Cerebellar cortex (tissue), 1 donor: Measurements from ENCODE around the gene AFAP1L1.

ENCODE experiments used
- DNase-seq: peaks from one replicate; pipeline ENCODE4 v3.0.0-alpha.2; 2015; ENCODE audit warnings: low spot score

The AFAP1L1 gene

GRCh38 chr5:149315753-149316152, 44.1 kb downstream of the AFAP1L1 start:
- no peak for DNase-seq

- DNase-seq: peak; percentile 72
Measured at GRCh38 chr5:149317281-149318048, 45.8 kb downstream of the AFAP1L1 start.

DNA sequence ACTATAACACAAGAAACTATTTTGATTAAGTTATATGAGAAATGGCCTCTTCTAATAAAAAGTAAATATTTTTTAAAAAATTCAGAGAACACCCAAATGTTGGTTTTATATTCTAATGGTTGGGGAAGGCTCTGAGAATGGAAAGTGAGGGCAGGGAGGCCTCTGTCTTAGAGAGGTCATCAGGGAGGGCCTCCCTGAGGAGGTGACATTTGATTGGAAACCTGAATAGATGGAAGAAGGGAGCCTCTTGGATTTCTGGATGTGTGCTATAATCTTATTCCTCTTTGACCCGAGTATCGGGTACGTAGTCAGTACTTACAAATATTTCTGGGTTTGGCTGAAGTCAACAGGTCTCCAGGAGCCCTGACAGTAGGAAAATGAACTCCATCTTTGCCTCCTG, 47.5 kb downstream of the AFAP1L1 start:
- DNase-seq: no peak

DNA sequence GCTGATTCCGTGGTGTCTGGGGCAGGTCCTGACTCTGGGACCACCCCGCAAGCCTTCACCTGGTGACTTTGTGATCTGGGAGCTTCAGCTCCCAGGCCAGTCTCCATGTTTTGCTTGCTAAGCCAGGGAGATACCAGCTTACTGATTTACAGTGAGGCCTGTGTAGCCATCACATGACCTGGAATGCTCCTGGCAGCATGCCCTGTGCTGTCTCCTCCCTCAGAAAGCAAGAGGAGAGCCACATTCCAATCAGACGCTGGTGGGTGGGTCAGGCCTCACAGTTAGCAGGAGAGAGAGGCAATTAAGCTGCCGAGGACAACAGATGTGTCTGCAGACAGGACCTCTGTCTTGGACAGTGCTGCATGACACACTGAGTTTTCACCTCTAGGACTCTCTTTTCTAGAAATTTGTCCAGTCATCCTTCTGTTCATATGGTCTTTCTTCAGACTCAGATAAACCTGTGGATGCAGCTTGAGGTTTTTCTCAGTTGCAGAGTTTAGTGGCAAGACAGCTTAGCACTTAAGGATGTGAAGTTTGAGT, 49.2 kb downstream of the AFAP1L1 start:
- DNase-seq: peak; percentile 76

- DNase-seq: no peak
Measured at GRCh38 chr5:149322518-149322917, 50.9 kb downstream of the AFAP1L1 start.

DNA sequence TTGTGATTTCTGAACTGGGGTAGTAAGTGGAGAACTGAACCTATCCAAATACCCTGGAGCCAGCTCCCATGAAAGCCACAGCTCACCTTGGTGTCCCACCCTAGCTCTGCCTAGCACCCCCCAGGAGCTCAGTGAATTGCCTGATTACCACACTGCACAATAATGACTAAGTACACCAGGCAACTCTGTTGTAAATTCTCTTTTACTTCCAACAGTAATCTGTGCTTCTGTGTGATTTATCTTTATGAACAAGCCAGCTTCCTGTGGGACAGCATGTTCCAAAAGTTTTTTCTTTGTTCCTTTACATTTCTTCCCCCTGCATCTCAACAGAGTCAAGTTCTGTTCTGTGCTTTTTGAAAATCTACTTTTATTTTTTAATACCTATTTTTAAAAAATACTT, 51.6 kb downstream of the AFAP1L1 start:
- DNase-seq: no peak

DNA sequence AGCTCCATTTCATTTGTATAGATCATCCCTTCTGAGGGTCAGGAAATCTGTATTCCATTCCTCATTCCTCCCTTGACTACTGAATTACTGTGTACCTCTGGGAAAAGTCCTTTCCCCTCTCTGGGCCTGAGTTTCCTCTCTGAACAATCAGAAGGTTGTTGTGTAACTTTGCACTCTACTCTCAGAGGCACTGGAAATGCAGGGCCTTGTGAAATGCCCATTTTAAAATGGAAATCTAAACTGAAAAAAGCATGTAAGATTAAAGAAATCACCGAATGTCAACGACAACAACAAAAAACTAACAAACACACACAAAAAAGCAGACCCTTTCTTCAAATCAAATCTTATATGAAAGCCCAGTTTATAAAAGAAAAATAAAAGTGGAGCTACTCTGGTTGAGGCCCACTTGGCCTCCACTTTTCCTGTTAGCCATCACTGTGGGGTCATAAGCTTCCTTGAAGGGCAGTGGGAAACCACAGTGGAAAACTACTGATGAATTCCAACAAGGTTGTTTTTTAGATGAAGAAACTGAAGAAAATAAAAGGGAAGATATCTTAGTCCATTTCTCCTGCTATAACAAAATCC, 52.1 kb downstream of the AFAP1L1 start:
- no peak for DNase-seq

DNA sequence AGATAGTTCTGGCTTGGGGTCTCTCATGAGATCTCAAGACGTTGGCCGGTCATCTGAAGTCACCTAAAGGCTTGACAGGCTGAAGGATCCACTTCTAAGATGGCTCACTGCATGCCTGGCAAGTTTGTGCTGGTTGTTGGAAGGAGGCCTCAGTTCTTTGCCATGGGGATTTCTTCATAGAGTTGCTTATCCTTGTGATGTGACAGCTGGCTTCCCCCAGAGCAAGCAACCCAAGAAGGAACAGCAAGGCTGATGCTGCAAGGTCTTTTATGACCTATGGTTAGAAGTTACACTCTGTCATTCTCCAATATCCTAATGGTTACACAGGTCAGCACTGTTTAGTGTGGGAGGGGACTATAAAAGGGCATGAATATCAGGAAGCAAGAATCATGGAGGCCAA, 53.0 kb downstream of the AFAP1L1 start:
- DNase-seq: no peak

- no peak for DNase-seq
Measured at GRCh38 chr5:149325166-149325735, 53.6 kb downstream of the AFAP1L1 start.

GRCh38 chr5:149325894-149326293, 54.2 kb downstream of the AFAP1L1 start:
- no peak for DNase-seq

GRCh38 chr5:149326611-149327010, 55.0 kb downstream of the AFAP1L1 start:
- no peak for DNase-seq

GRCh38 chr5:149328177-149328576, 56.5 kb downstream of the AFAP1L1 start:
- DNase-seq: no peak

DNA sequence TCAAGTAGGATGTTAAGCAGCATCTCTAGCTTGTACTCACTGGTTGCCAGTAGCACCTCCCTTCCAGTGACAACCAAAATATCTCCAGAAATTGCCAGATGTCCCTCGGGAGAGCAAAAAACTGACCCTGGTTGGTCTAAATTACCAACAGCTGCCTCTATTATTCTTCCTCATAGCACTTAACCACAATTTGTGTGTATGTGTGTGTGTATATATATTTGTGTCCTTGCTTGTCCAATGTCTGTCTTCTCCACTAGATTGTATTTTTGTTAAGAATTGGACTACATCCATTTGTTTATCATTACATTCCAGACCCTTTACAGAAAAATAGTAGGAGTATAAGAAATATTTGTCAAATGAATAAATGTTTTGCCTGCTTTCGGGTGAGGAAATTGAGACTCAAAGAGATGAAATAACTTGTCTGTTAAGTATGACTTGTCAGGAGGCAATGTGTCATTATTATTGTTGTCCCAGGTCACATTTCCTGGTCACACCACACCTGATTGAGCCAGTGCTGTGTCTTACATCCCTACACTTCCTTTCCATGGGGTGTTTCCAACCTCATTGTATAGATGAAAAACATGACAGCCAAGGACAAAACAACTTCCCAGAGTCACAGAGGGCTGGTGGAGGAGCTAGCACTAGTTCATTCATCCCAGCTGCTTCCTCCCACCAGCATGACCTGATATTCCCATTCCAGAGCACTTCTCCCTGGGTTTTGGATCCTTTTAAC, 62.2 kb downstream of the AFAP1L1 start:
- no peak for DNase-seq

GRCh38 chr5:149337736-149338135, 66.1 kb downstream of the AFAP1L1 start:
- DNase-seq: peak; percentile 28

- DNase-seq: no peak
Measured at GRCh38 chr5:149338364-149338763, 66.7 kb downstream of the AFAP1L1 start.

DNA sequence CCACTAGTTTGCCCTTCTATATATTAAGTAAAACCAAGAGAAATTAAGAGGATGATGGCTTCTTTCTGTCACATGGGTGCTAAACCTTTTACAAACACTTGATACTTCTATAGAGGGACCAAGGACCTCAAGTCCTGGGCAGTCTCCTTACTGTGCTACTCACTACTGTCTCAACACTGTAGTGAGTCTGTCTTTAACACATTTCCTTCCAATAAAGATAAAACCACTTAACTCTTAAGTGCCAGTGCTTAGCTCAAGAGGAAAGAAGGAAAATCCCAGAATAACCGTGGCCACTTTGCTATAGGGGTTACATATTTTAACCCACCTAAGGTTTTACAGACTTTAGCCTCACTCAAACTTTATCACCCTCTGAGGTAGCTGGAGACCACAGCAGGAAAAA, 69.3 kb downstream of the AFAP1L1 start:
- no peak for DNase-seq

- no peak for DNase-seq
Measured at GRCh38 chr5:149341876-149342275, 70.2 kb downstream of the AFAP1L1 start.

DNA sequence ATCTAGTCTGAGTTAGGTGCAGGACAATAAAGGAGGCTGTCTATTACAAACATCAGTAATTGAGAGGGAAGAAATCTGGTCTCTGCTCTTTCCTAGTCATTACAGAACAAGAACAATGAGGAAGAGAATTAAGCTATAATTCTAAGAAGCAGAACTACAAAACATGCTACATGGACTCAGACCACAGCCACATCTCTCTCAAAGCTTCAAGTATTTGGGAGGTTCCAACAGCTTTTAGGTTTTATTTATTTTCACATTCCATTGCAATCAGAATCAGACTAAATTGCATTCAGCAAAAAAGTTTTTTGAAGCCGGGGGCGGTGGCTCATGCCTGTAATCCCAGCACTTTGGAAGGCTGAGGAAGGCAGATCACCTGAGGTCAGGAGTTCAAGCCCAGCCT, 72.5 kb downstream of the AFAP1L1 start:
- DNase-seq: no peak

DNA sequence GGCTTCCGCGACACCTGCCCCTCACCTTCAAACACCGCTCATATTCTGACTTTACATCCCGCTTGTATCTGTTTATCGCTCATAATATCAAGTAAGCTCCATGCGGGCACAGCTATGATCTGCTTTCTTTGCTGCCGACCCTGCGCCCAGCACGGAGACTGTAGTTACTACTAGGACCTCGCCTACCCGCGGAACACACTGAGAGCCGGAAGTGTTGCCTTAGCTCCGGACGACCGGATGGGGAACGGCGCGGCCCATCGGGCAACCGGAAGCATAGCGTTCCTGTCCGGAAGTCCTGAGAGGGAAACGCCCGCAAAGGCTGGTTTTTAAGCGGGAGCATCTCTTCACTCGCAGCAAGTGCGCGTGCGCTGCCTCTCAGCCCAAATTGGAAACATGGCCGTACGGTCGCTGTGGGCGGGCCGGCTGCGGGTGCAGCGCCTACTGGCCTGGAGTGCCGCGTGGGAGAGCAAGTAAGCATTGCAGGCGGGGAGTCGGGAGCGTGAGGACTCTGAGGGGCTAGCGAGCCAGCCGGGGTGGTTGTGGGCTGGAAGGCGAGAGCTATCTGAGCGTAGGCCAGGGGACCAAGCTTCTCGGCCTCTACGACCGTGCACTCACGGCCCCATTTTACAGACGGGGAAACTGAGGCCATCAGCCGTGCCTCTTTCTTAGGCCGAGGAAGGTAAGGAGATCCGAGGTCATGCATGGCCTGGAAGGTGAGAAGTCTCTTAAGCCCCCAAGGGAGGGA, 73.7 kb downstream of the AFAP1L1 start, which contains the start of gene GRPEL2:
Gene GRPEL2 (plus strand): TSS at position 353 of the 745 bp plus-strand sequence. CDS start 41 bp downstream, at position 394.
- DNase-seq: peak; percentile 98

DNA sequence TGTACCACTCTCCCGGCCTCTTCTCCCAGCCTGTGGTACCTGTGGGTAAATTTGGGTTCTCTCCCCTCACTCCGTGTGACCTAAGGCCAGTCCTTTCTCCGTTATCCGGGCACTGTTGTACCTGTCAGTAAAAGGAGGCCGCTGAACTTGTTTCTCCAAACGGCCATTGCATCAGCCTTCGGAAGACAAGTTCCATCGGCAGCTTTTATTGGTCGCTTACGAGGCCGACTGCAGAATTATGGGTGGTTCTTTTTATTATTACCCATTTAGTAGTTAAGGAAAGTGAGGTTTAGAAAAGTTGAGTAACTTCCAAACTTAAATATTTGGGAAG, 74.2 kb downstream of the AFAP1L1 start:
- DNase-seq: peak; percentile 24

DNA sequence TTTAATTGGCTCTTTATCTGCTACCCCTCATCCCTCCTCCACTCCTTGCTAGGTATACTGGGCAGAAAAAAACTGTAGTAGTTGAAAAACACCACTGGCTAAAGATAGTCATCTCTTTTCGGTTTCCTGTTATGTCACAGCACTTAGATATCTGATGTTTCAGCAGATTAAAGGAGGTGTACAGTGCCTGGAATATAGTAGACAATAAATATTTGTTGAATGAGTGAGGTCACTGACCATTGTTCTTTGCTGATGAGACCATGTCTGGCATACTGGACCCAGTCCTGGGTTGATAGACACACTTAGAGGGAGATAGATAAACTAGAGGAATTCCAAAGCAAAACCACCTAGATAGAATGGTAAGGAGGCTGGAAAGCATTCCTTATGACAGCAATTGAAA, 76.9 kb downstream of the AFAP1L1 start:
- no peak for DNase-seq

DNA sequence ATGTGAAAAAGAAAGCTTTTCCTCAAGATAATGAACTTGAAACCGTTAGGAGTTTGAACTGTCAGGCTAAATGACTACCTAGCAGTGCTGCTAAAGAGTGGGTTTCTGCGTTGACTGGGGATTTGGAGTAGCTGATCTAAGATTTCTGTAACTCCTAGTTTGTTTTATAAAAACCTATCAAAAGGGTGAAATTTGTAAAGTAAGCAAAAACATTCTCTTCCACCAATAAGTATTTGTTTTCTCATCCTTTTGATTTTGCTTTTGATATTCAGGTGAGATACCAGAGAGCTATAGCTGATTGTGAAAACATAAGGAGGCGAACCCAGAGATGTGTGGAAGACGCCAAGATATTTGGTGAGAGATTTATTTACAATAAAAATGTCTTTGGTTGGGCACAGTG, 77.7 kb downstream of the AFAP1L1 start:
- no peak for DNase-seq
